PC-9 (cell line): ENCODE results near the gene COX4I1. TPM values are rescaled to one million over a fixed set of nuclear protein-coding genes. Genes with fewer than 3 reads are reported as not detected.
A peak's percentile ranks its signal among the peaks of the same experiment; 100 is the strongest.

ENCODE experiments used
- Bru-seq: library from RNA; stranded (reverse); fragments of 400-500 nt; gene quantifications from one replicate; lab custom pipeline; 2021; lab: Mats Ljungman, UMichigan
- BruChase-seq, 2 experiments: library from RNA; stranded (reverse); fragments of 400-500 nt; gene quantifications; one replicate each; lab custom pipeline; 2021; lab: Mats Ljungman, UMichigan
- BruUV-seq: library from RNA; stranded (reverse); fragments of 400-500 nt; replicated peaks from 2 replicates; lab custom pipeline; 2021; lab: Mats Ljungman, UMichigan
- CTCF ChIA-PET: fragments of 300-600 bp; sonication (Branson Sonifier 250); formaldehyde crosslinking; loops from one replicate; lab custom pipeline; 2022; ENCODE audit warnings: antibody characterized with exemption; lab: Charles Lee
- POLR2A ChIA-PET: fragments of 300-600 bp; sonication (Branson Sonifier 250); formaldehyde crosslinking; loops from one replicate; lab custom pipeline; 2022; ENCODE audit warnings: antibody characterized with exemption; ENCODE audit not compliant: unreplicated experiment; lab: Charles Lee
- DNase-seq, 2 experiments: peaks; one replicate each; pipeline versions ENCODE4 v3.0.0 to v3.0.0-alpha.2; 2015 to 2022; ENCODE audit warnings: mixed read lengths in 1 of 2
- H2AFZ ChIP-seq: fragments of 200-600 bp; sonication (generic); 2 replicates; pipeline ENCODE4 v1.8.1; 2017; ENCODE audit warnings: antibody characterized with exemption
- H3F3A ChIP-seq: fragments of 200-600 bp; sonication (generic); 2 replicates; pipeline ENCODE4 v1.8.1; 2017; ENCODE audit warnings: antibody characterized with exemption, mild to moderate bottlenecking, low read depth; ENCODE audit not compliant: insufficient read depth
- H3K27ac ChIP-seq: fragments of 200-600 bp; sonication (generic); 2 replicates; pipeline ENCODE4 v1.6.1; 2016; ENCODE audit warnings: mixed run types
- H3K27me3 ChIP-seq: fragments of 200-600 bp; sonication (generic); 2 replicates; pipeline ENCODE4 v1.6.1; 2016; ENCODE audit warnings: low read depth, mixed run types; ENCODE audit not compliant: insufficient read depth
- H3K36me3 ChIP-seq: fragments of 200-600 bp; sonication (generic); 2 replicates; pipeline ENCODE4 v1.6.1; 2016; ENCODE audit warnings: low read depth, mixed run types
- H3K4me1 ChIP-seq: fragments of 200-600 bp; sonication (generic); replicated peaks from 2 replicates; pipeline ENCODE4 v1.6.1; 2016; ENCODE audit warnings: mixed run types; ENCODE audit not compliant: insufficient read depth
- H3K4me2 ChIP-seq: fragments of 200-600 bp; sonication (generic); 2 replicates; pipeline ENCODE4 v1.6.1; 2017; ENCODE audit warnings: mixed run types
- H3K4me3 ChIP-seq: fragments of 200-600 bp; sonication (generic); 2 replicates; pipeline ENCODE4 v1.6.1; 2016; ENCODE audit warnings: mixed run types
- H3K79me2 ChIP-seq: fragments of 200-600 bp; sonication (generic); 2 replicates; pipeline ENCODE4 v1.6.1; 2017; ENCODE audit warnings: low read depth, mixed run types
- H3K9me2 ChIP-seq: fragments of 200-600 bp; sonication (generic); 2 replicates; pipeline ENCODE4 v1.8.1; 2017; ENCODE audit warnings: mild to moderate bottlenecking; ENCODE audit not compliant: insufficient read depth
- H3K9me3 ChIP-seq: fragments of 200-600 bp; sonication (generic); 2 replicates; pipeline ENCODE4 v1.8.1; 2016; ENCODE audit warnings: low read depth; ENCODE audit not compliant: insufficient read depth
- H4K20me1 ChIP-seq: fragments of 200-600 bp; sonication (generic); 2 replicates; pipeline ENCODE4 v1.8.1; 2017; ENCODE audit not compliant: insufficient read depth
- CTCF ChIP-seq: fragments of 200-600 bp; sonication (generic); conservative IDR thresholded peaks from 2 replicates; pipeline ENCODE4 v1.6.1; 2017; ENCODE audit warnings: mixed run types, antibody characterized with exemption, mild to moderate bottlenecking, moderate library complexity
- EZH2 ChIP-seq: fragments of 200-600 bp; sonication (generic); IDR thresholded peaks from 2 replicates; pipeline ENCODE4 v1.8.0; 2017; ENCODE audit warnings: antibody characterized with exemption, low read depth
- intact Hi-C: fragments of 100-400 bp; cut with micrococcal nuclease; formaldehyde crosslinking; loops from one replicate; pipeline ENCODE4 v1.10.0; 2022; ENCODE audit not compliant: unreplicated experiment
- long read RNA-seq: library from polyadenylated mRNA; stranded (forward); transcript quantifications from one replicate; pipeline ENCODE4 v2.0.0, GENCODE V29; 2022
- total RNA-seq: library from RNA; stranded (reverse); gene quantifications from 2 replicates; pipeline ENCODE4 v1.2.3, GENCODE V29; 2021

COX4I1 gene
- total RNA-seq = 468 and 545 TPM in 2 replicates
- Bru-seq, nascent RNA = percentile 94 among the genes with signal in this experiment
- percentile 95 among the genes with signal in this experiment for BruChase-seq, experiment 1, labeled RNA remaining after a 2-hour chase
- BruChase-seq, experiment 2, labeled RNA remaining after a 6-hour chase = percentile 94 among the genes with signal in this experiment
- long read RNA-seq, transcript COX4I1-203 (5 exons, 873 nt) = minor isoform, 21 of 659 reads
- long read RNA-seq, transcript COX4I1-217 (1 exons, 3,946 nt) = minor isoform, 8 of 659 reads
- long read RNA-seq, transcript COX4I1-202 (5 exons, 716 nt) = minor isoform, 5 of 659 reads
- long read RNA-seq, transcript COX4I1-201 (5 exons, 708 nt) = major isoform, 571 of 659 reads
- long read RNA-seq, partial matches to known transcripts = 36 of 659 reads
- long read RNA-seq, other reads (novel, unspliced or antisense) = 13 of 659 reads

GRCh38 chr16:85799497-85800320, at the start of gene COX4I1, which contains the start of gene EMC8:
TSS of gene COX4I1 (plus strand) at chr16:85799695. CDS start at chr16:85801206, 1,511 bp downstream.
TSS of gene EMC8 (minus strand) at chr16:85799544. CDS start at chr16:85799295, 249 bp downstream.
- peaks cover 33% of the 10 kb centered on the region for H4K20me1 ChIP-seq
- no peaks in the 10 kb centered on the region for H3K27me3 ChIP-seq
- no peaks in the 10 kb centered on the region for H3K9me3 ChIP-seq
- H3K27ac ChIP-seq = peak within 1 kb of the TSS; percentile 59
- DNase-seq = peak; percentile 78 to 93
- H3K9me2 ChIP-seq = no peaks in the 10 kb centered on the region
- H3K36me3 ChIP-seq = peaks cover 13% of the 10 kb centered on the region
- TF ChIP-seq EZH2 = no peak
- TF ChIP-seq CTCF = no peak
- peak within 1 kb of the TSS; percentile 95 for H3K4me3 ChIP-seq
- ChIA-PET CTCF (interaction anchor here (0.5 kb wide), 1 partner anchor 31 kb away, joined by 18 read pairs; no protein-coding TSS in a partner anchor), POLR2A (no interaction called here)
- peak within 1 kb of the TSS; percentile 86 for H3K4me2 ChIP-seq
- peaks cover 74% of the 10 kb centered on the region for H3K79me2 ChIP-seq
- H2AFZ ChIP-seq = peak within 1 kb of the TSS; percentile 94
- intact Hi-C loops = no loop called here
- BruUV-seq = no TSS peak
- peaks cover 10% of the 10 kb centered on the region; the same call in 1 of the 2 replicates for H3F3A ChIP-seq
- peaks cover 16% of the 10 kb centered on the region for H3K4me1 ChIP-seq

GRCh38 chr16:85749771-85750145, 49.7 kb upstream of the COX4I1 start:
- Histone ChIP-seq H2AFZ (peak overlapping the region; percentile 84), H3F3A (peaks cover 42% of the 10 kb centered on the region), H3K36me3 (no peaks in the 10 kb centered on the region), H3K4me2 (peak overlapping the region; percentile 70), H3K4me3 (peak overlapping the region; percentile 91), H3K4me1 (peaks cover 78% of the 10 kb centered on the region), H3K27me3 (no peaks in the 10 kb centered on the region), H3K27ac (peak overlapping the region; percentile 33), H3K9me2 (no peaks in the 10 kb centered on the region), H4K20me1 (no peaks in the 10 kb centered on the region), H3K9me3 (no peaks in the 10 kb centered on the region), H3K79me2 (peaks cover 42% of the 10 kb centered on the region)
- POLR2A ChIA-PET = no interaction called here
- TF ChIP-seq CTCF (no peak), EZH2 (no peak)
- no peak for DNase-seq
- CTCF ChIA-PET = no interaction called here
- intact Hi-C loops = loop anchor here (2.0 to 10.0 kb wide), 2 partner anchors 137 to 395 kb away; partner anchors contain the start of gene GSE1
- BruUV-seq = TSS peak; percentile 18
